H9 (cell line): ENCODE measurements around the gene OOSP1. TPM values are rescaled to one million over a fixed set of nuclear protein-coding genes. Genes with fewer than 3 reads are reported as not detected.

Experiments
- DNase-seq: peaks from one replicate; pipeline ENCODE4 v3.0.0-alpha.2; 2017
- H2AFZ ChIP-seq: one replicate; pipeline ENCODE4 v1.6.1; 2013; ENCODE audit warnings: mild to moderate bottlenecking, low read length, control low read depth, moderate library complexity
- H2AK5ac ChIP-seq: 2 replicates; pipeline ENCODE4 v1.6.1; 2013; ENCODE audit warnings: low read length, control low read depth, mixed read lengths; ENCODE audit not compliant: insufficient read length
- H2BK120ac ChIP-seq: one replicate; pipeline ENCODE4 v1.6.1; 2013; ENCODE audit warnings: low read depth, mild to moderate bottlenecking, low read length, control low read depth, inconsistent platforms; ENCODE audit not compliant: poor library complexity, severe bottlenecking
- H2BK12ac ChIP-seq: 2 replicates; pipeline ENCODE4 v1.6.1; 2013; ENCODE audit warnings: low read length, control low read depth, mixed read lengths, low read depth; ENCODE audit not compliant: insufficient read length
- H2BK15ac ChIP-seq: 2 replicates; pipeline ENCODE4 v1.6.1; 2013; ENCODE audit warnings: low read depth, low read length, control low read depth
- H2BK20ac ChIP-seq: one replicate; pipeline ENCODE4 v1.6.1; 2013; ENCODE audit warnings: low read depth, mild to moderate bottlenecking, low read length, control low read depth, inconsistent platforms; ENCODE audit not compliant: poor library complexity, severe bottlenecking
- H2BK5ac ChIP-seq: 2 replicates; pipeline ENCODE4 v1.6.1; 2013; ENCODE audit warnings: low read length, control low read depth, mixed read lengths; ENCODE audit not compliant: insufficient read length
- H3K14ac ChIP-seq: 2 replicates; pipeline ENCODE4 v1.6.1; 2013; ENCODE audit warnings: low read length, control low read depth; ENCODE audit not compliant: insufficient read depth
- H3K18ac ChIP-seq: 2 replicates; pipeline ENCODE4 v1.6.1; 2013; ENCODE audit warnings: low read depth, mild to moderate bottlenecking, mixed read lengths, low read length, control low read depth; ENCODE audit not compliant: insufficient read length
- H3K23ac ChIP-seq: 2 replicates; pipeline ENCODE4 v1.6.1; 2013; ENCODE audit warnings: low read length, control low read depth, mixed read lengths, low read depth; ENCODE audit not compliant: insufficient read length
- H3K23me2 ChIP-seq: 2 replicates; pipeline ENCODE4 v1.6.1; 2013; ENCODE audit warnings: low read depth, mild to moderate bottlenecking, mixed read lengths, low read length, control low read depth; ENCODE audit not compliant: insufficient read length, poor library complexity, severe bottlenecking
- H3K27ac ChIP-seq: 2 replicates; pipeline ENCODE4 v1.5.1; 2013; ENCODE audit warnings: low read length, control low read depth, mixed read lengths, low read depth; ENCODE audit not compliant: insufficient read length
- H3K27me3 ChIP-seq: 2 replicates; pipeline ENCODE4 v1.6.1; 2013; ENCODE audit warnings: low read length, control low read depth, inconsistent platforms; ENCODE audit not compliant: insufficient read depth
- H3K4ac ChIP-seq: 2 replicates; pipeline ENCODE4 v1.6.1; 2013; ENCODE audit warnings: low read depth, mild to moderate bottlenecking, control low read depth, inconsistent platforms, low read length, moderate library complexity
- H3K4me1 ChIP-seq: 2 replicates; pipeline ENCODE4 v1.6.1; 2013; ENCODE audit warnings: low read length, control low read depth, inconsistent platforms; ENCODE audit not compliant: insufficient read depth
- H3K4me2 ChIP-seq: 2 replicates; pipeline ENCODE4 v1.6.1; 2013; ENCODE audit warnings: low read length, control low read depth, mixed read lengths; ENCODE audit not compliant: insufficient read length, insufficient read depth
- H3K56ac ChIP-seq: 2 replicates; pipeline ENCODE4 v1.6.1; 2013; ENCODE audit warnings: low read depth, mild to moderate bottlenecking, mixed read lengths, low read length, control low read depth; ENCODE audit not compliant: insufficient read length
- H3K79me1 ChIP-seq: 2 replicates; pipeline ENCODE4 v1.6.1; 2013; ENCODE audit warnings: low read depth, mild to moderate bottlenecking, moderate library complexity, low read length, control low read depth, inconsistent platforms; ENCODE audit not compliant: insufficient read depth, poor library complexity, severe bottlenecking
- H3K79me2 ChIP-seq: 2 replicates; pipeline ENCODE4 v1.6.1; 2013; ENCODE audit warnings: low read length, control low read depth, inconsistent platforms; ENCODE audit not compliant: insufficient read depth
- H3K9ac ChIP-seq: 2 replicates; pipeline ENCODE4 v1.6.1; 2013; ENCODE audit warnings: low read length, control low read depth, mixed read lengths; ENCODE audit not compliant: insufficient read length; ENCODE audit errors: extremely low read depth
- H3K9me3 ChIP-seq: one replicate; pipeline ENCODE4 v1.6.1; 2013; ENCODE audit warnings: low read depth, low read length, inconsistent platforms; ENCODE audit not compliant: control insufficient read depth
- H3T11ph ChIP-seq: one replicate; pipeline ENCODE4 v1.6.1; 2013; ENCODE audit warnings: mild to moderate bottlenecking, low read length, control low read depth, inconsistent platforms
- H4K20me1 ChIP-seq: one replicate; pipeline ENCODE4 v1.6.1; 2013; ENCODE audit not compliant: control insufficient read depth, insufficient read length, insufficient read depth
- H4K5ac ChIP-seq: 2 replicates; pipeline ENCODE4 v1.6.1; 2013; ENCODE audit warnings: low read depth, mild to moderate bottlenecking, mixed read lengths, low read length, control low read depth; ENCODE audit not compliant: insufficient read length
- H4K8ac ChIP-seq: replicated peaks from 2 replicates; pipeline ENCODE4 v1.6.1; 2013; ENCODE audit warnings: low read length, control low read depth, mixed read lengths, low read depth; ENCODE audit not compliant: insufficient read length
- H4K91ac ChIP-seq: 2 replicates; pipeline ENCODE4 v1.6.1; 2013; ENCODE audit warnings: low read depth, mild to moderate bottlenecking, moderate library complexity, mixed read lengths, low read length, control low read depth; ENCODE audit not compliant: insufficient read length
- H3K27ac Mint-ChIP-seq, 3 experiments: 2 replicates in 2 of 3; 3 replicates in 1 of 3; pipeline ENCODE4 v1.8.0; 2020 to 2021; ENCODE audit warnings: mixed read lengths in 3 of 3, mild to moderate bottlenecking in 1 of 3, moderate library complexity in 1 of 3
- H3K27me3 Mint-ChIP-seq: 2 replicates; pipeline ENCODE4 v1.8.0; 2021; ENCODE audit warnings: low read depth, mild to moderate bottlenecking, moderate library complexity, mixed read lengths
- H3K36me3 Mint-ChIP-seq, 3 experiments: 2 replicates in 2 of 3; 3 replicates in 1 of 3; pipeline ENCODE4 v1.8.0; 2020 to 2021; ENCODE audit warnings: low read depth in 3 of 3, mixed read lengths in 3 of 3; ENCODE audit not compliant: insufficient read depth in 1 of 3
- H3K4me1 Mint-ChIP-seq, 2 experiments: 2 replicates each; pipeline ENCODE4 v1.8.0; 2020; ENCODE audit warnings: mixed read lengths in 2 of 2
- H3K4me3 Mint-ChIP-seq, 2 experiments: 2 replicates in 1 of 2; 3 replicates in 1 of 2; pipeline ENCODE4 v1.8.0; 2020 to 2021; ENCODE audit warnings: mild to moderate bottlenecking in 2 of 2, mixed read lengths in 2 of 2, moderate library complexity in 1 of 2
- H3K9me3 Mint-ChIP-seq, 2 experiments: 2 replicates in 1 of 2; 3 replicates in 1 of 2; pipeline ENCODE4 v1.8.0; 2020; ENCODE audit warnings: mild to moderate bottlenecking in 2 of 2, mixed read lengths in 2 of 2, moderate library complexity in 1 of 2
- CTCF ChIP-seq: fragments of 200-600 bp; sonication (generic); conservative IDR thresholded peaks from 3 replicates; pipeline ENCODE4 v1.8.0; 2021; ENCODE audit warnings: antibody characterized with exemption, mild to moderate bottlenecking
- WGBS: extraction: QIAGEN DNeasy Blood & Tissue Kit; methylation state at CpG from one replicate; pipeline ENCODE4 v1.1.7; 2013; ENCODE audit warnings: missing lambda C conversion rate, low lambda C conversion rate, mixed read lengths; ENCODE audit not compliant: insufficient read length; ENCODE audit errors: extremely low coverage; 5-methylcytosine and 5-hydroxymethylcytosine counted together
- total RNA-seq: library from RNA; stranded (reverse); gene quantifications from 2 replicates; pipeline ENCODE4 v1.2.1, GENCODE V29; 2021

The OOSP1 gene
- total RNA-seq, 1 experiment from 2014 or later = not detected

GRCh38 chr11:59899532-59899931 lies 38.7 kb upstream of the OOSP1 start:
- Mint-ChIP-seq H3K9me3 (peaks cover 0 to 1% of the 10 kb centered on the region in 2 experiments; a peak in 1 of 5 replicates), H3K27ac (peak overlapping the region in 2 of 3 experiments; percentile 47 to 69; a peak in 1 of 7 replicates), H3K36me3 (no peaks in the 10 kb centered on the region), H3K27me3 (no peaks in the 10 kb centered on the region), H3K4me1 (peaks cover 9 to 14% of the 10 kb centered on the region in 2 experiments), H3K4me3 (no peak overlapping the region)
- no CpG with 5 or more reads among the region's 11 CpGs for WGBS
- TF ChIP-seq CTCF = no peak
- Histone ChIP-seq H2BK5ac (no peak overlapping the region), H3K9me3 (no peaks in the 10 kb centered on the region), H2BK20ac (no peak overlapping the region), H3K79me1 (no peaks in the 10 kb centered on the region), H3K27ac (no peak overlapping the region), H3K18ac (no peak overlapping the region), H3K4me2 (no peak overlapping the region), H3T11ph (no peak overlapping the region), H3K56ac (no peak overlapping the region), H2BK15ac (no peak overlapping the region), H4K5ac (no peak overlapping the region), H2AFZ (no peak overlapping the region), H3K4ac (no peak overlapping the region), H3K23me2 (no peaks in the 10 kb centered on the region), H2BK120ac (no peak overlapping the region), H3K27me3 (no peaks in the 10 kb centered on the region), H2AK5ac (no peak overlapping the region), H4K8ac (no peak overlapping the region), H3K14ac (no peak overlapping the region), H4K91ac (no peak overlapping the region), H2BK12ac (no peak overlapping the region), H3K79me2 (no peaks in the 10 kb centered on the region), H4K20me1 (no peaks in the 10 kb centered on the region), H3K23ac (no peak overlapping the region), H3K4me1 (no peaks in the 10 kb centered on the region; the same call in 1 of the 2 replicates), H3K9ac (no peak overlapping the region)
- DNase-seq = peak; percentile 55
